Prostate gland (tissue), 2 donors: ENCODE results near the gene BUB3.

ENCODE experiments used
- CTCF ChIP-seq, 4 experiments: fragments of 200-600 bp in 2 of 4; fragments of 450-650 bp in 2 of 4; sonication (generic) in 2 of 4; IDR thresholded peaks; 1 replicate in 3 of 4; 2 replicates in 1 of 4; pipeline ENCODE4 v1.5.1; 2016 to 2019; ENCODE audit warnings: antibody characterized with exemption in 4 of 4, mild to moderate bottlenecking in 2 of 4, moderate library complexity in 2 of 4
- POLR2A ChIP-seq: fragments of 450-650 bp; IDR thresholded peaks from one replicate; pipeline ENCODE4 v1.6.1; 2016; ENCODE audit warnings: antibody characterized with exemption, mild to moderate bottlenecking

- TF ChIP-seq POLR2A (no peak), CTCF (IDR thresholded peaks at IDR 0.05) (no peak)
Observed at GRCh38 chr10:123170961-123171360, 16.8 kb downstream of the BUB3 start.
